GM18502 (cell line): ENCODE measurements around the gene KIF5A.

Source experiments
- ATAC-seq: cut with Tn5 transposase; IDR thresholded peaks from one replicate; pipeline ENCODE4 v1.9.1; 2021; ENCODE audit warnings: mild to moderate bottlenecking; ENCODE audit not compliant: unreplicated experiment, poor library complexity

The KIF5A gene

DNA sequence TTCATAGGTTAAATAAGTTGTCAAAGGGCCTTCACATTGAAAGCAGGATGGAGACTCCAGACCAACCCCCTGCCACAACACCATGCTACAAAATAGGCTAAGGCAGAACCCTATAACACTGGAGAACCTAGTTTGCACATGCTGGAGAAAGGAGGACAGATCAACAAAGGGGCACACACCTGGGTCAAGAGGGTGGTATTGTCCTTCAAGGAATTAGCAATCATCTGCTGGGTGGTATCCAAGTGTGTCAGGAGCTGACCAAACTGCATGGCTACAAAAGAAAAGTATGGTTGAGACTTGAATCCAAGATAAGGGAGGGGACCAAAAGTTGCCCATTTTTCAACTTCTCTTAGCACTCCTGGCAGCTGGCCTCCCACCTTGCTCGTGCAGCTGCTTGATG is 18.0 kb upstream of the KIF5A start:
- ATAC-seq = no peak

DNA sequence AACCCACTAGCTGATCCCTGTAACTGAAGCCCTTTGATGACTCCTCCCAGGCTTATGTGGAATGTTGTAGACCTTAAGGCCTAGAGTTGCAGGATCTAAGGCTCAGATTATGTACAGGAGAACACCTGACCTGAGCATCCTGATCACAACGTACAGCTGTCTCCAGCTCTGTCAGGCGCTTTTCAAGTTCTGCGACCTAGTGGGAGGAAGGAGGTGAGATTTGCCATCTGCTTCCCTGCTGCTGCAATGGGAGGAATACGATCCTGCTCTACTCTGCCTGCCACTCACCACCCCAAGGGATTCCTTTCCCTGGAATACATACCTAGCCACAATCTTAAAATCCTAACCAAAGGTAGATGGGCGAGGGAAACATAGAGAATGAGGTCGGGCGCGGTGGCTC is 16.7 kb upstream of the KIF5A start:
- ATAC-seq = no peak

DNA sequence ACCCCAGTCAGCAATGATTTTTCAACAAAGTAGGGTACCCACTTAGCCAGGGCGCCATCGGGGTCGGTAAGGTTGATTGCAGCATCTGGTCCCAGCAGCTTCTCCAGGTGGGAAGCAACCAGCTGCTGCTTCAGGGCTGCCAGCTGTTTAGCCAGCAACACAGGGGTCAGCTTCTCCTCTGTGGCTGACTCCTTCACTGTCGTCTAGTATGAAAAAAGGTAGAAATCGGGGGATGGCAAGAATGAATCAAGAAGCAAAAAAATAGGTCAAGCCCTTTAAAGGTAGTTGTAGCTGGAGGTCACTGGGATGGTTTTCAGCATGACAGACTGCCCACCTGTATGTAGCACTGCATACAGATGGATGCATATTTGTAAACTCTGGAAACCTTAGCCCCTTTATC is 15.6 kb upstream of the KIF5A start:
- ATAC-seq = no peak

DNA sequence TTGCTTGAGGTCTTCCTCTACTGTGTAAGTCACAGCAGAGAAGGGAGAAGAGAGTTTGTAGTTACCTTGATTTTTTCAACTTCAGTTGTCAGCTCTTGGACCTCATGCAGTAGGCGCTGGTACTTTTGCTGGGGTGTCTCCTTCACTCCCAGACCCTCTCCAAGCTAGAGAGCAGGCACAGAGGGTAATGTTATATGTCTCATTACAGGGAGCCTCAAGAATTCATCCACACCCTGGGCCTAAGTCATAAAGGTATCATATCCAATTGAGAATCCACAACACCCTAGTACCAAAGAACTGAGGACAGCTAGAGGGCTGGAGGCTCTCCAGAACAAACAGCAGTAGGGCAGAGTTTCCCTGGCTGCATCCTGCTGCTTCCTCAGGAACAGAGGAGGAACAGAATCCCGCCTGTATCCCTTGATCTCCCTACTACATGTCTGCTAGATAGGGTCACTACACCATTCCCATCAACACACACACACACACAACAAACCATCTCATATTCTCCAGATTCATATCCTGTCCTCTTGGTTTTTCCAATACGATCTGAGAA is 14.8 kb upstream of the KIF5A start:
- no peak for ATAC-seq

DNA sequence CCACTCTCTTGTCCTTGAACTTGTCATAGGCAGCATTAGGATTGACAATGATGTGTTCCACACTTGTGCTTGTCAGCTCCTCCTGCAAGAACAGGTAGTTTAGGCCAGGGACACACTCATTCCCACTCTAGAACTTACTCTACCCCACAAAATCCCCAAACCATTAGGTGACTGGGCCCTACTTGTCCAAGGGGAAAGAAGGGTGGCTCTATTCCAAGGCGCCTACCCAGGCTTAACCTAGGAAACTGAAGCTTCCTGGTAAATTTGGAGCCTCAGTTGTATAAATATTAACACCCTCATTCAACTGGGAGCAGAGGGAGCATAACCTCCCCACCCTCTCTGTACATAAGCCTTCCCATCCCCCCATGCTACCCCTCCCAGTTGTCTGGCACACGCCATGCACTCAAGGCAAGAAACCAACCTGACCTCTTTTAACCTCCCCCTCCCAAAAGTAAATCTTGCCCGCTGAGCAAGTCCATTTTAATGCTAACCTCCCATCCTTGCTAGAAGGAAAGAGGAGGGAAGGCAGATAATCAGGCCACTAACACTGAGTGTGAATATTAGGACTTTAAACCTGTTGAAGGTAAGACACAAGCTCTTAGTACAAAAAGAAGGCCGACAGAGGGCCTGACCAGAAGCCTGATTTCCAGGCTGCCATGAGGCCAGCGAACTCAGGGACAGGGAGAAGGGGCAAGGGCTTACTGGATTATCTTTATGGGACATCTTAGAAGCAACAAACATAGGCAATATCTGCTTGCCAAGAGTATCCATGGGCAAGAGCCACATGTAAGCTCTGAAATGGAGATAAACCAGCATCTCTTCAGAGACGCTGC is 13.9 kb upstream of the KIF5A start:
- no peak for ATAC-seq

DNA sequence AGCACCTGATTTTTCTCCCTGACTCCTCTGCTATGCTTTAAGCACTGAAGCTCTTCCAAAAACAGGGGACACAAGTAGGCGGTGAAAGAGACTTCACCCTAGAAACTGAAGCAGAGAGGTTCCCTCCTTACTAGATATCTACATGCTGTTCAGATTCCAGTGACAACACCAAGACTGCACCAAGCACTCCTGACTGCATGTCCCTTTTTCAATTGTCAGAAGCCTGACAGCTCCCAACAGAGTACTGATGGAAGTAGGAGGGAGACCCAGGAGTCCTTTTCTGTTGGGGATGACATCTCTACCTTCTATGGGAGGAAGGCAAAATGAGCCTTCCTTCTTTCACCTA is 13.3 kb upstream of the KIF5A start:
- no peak for ATAC-seq

DNA sequence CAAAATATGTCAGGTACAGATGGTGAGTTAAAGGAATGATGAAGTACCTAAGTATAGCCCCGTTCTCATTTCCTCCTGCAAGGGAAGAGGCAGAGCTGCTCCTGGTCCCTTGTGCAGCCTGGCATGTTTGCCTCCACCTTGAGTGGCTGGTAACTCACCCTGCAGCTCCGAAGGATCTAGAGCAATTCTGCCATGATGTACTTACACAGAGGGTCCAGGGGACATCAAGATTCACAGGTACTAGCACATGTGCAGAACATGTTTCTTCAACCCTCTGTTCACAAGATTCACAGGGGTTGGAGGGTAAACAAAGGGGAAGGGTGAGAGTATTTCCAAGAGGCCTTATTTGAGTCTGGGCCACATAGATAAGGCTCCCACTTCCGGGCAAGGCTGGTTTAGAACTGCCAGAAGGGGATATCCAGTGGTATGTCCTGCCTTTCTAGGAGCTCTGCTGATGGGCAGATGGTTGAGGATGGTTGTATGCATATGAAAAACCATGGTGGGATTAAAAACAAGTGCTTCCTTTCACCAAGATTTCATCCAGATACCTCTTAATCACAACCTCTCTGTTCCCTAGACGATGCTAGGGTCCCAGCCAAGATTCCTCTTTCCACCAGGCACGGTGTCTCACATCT is 10.6 kb upstream of the KIF5A start:
- no peak for ATAC-seq

DNA sequence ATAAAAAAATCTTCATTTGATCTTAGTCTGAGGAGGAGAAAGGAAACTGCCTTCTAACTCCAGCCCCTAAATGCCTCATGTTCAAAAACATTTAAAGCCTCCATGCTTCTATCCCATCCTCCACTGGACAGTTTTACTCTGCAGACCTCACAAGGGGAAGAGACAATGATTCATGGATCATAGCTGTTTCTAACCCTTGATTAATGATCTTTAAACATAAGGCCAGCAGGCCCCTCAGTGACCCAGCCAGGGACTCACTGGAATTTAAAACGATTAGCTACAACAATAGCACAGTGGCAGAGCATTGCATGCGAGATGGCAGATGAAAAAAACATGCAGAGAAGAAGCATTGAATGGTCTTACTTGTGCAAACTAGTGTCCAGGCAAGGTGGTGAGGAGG is 8.8 kb upstream of the KIF5A start:
- ATAC-seq = no peak

DNA sequence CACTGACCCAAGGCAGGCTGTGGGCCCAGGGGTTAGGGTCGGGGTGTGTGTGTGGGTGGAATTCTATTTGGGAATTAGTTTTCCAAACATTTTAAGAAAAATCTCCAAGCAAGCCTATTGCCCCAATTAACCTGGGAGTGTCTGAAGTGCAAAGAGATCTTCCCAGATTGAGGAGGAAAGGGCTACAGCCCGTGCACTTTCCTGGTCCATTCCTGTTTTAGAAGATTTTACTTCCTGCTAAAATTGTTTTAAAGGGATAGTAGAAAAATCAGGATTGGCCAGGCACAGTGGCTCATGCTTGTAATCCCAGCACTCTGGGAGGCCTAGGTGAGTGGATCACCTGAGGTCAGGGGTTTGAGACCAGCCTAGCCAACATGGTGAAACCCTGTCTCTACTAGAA is 8.1 kb upstream of the KIF5A start:
- no peak for ATAC-seq

DNA sequence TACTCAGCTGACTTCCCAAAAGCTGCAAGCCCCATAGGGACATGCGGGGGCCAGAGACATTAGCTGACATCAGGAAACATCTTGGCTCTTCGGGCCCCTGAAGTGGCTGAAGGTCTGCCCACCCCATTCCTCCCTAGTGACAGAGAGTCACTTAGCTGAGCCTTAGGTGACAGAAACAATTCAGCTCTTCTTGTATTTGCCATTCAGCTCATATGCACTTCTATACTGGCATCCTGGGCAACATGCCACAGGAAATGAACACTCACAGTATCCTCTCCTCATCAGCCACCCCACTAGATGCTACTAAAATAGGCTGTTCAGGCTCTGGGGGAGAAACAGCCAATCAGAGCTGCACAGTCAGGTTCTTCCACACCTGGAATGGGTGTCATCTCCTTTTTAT is 6.3 kb upstream of the KIF5A start:
- no peak for ATAC-seq

DNA sequence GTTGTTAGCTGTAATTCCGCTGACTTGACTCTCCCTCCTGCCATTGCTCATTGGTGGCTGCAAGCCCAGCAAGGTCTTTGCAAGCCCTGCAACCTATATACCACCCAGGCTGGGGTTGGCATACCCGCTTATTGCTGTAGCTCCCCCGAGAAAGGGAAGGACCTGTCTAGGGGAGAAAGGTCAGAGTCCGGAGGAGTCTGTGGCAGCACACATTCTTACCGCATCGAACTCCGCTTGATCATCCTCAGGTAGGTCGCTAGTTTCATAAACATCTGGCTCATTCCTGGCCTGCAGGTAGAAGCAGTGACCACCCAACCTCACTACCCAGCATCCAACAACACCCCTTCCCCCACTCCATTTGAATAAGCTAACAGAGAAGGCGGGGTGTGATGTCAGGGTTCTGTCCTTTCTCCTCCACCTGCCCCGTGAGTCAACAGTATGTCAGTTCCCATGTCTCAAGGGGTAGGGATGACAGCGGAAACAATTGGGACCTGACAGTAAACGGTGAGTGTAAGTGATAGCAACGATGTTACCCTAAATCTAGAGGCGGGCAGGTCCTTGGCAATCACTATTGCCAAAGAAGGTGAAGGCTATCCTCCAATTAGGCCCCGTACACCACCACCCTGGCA is 3.9 kb upstream of the KIF5A start:
- ATAC-seq = peak; percentile 1

DNA sequence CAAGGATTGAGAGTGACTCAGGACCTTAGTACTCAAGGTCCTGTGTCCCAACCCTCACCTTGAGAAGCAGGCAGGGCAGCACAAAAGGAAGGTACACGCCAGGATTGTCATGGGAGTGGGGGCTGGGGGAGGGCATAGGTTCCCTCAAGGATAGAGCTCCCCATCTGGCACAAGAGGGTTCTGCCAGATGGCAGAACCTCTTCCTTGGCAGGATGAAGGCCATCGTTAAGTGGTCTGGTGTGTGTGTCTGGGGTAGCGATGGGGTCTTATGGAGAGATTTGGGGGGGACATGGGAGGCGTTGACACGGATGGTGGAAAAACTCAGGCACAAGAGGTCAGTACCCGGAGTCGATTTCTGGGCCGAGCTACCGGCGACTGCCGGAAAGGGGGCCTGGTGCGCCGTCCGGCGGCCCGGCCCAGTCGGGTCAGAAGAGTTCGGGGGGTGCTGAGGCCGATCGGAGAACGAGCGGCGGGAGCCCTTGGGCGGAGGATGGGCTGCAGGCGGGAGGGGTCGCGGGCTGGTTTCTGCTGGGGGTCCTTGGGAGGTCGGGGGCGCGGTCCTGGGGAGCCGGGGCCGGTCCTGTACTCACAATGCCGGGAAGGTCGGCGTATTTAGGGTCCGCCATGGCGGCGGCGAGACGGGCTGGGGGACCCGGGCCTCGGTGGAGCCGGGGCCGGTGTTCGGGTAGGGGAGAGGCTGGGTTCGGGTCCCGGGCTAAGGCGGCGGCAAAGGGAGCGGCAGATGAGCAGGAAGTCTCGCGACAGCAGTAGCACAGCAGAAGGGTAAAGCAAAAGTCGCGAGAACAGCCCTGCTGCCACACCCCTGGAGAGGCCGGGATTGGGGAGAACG is 3.2 kb upstream of the KIF5A start, which contains the start of gene DCTN2:
Gene DCTN2, minus strand, starts transcription at position 755 of the 850 bp plus-strand sequence. Its CDS starts 129 bp downstream, at position 626.
- peak; percentile 98 for ATAC-seq

DNA sequence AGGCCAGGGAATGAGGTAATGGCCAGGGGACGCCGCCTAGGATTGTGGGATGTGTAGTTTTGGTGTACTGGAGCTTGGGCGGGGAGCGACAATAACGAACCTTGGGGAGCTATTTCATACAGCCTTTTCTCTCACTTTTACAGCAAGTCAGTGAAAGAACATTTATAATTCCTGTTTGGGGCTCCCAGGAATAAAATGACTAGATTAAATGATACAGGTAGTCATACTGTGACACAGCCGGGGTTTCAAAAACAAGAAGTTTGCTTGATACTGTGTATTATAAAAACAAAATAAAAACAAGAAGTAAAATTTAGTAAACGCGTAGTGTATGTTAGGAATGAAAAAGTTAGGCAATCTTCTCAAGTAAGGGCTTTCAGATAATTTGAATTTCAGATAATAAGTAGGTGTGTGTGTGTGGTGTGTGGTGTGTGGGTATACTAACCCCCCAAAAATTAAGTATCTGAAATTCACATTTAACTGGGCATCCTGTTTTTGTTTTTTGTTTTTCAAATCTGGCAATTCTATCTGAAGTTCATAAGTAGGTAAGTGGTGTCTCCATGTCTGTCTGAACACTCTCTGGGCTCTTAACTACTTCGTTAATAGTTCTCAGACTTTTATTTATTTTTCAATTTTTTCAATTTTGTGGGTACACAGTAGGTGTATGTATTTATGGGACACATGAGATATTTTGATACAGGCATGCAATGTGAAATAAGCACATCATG is 2.4 kb upstream of the KIF5A start:
- no peak for ATAC-seq

DNA sequence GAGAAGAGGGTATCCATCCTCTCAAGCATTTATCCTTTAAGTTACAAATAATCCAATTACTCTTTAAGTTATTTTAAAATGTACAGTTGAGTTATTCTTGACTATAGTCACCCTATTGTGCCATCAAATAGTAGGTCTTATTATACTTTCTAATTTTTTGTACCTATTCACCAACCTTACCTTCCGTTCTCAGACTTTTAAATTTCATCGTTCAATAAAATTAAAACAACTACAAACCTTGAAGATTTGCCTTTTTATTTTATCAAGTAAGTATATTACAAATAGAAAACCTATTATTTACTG is 1.9 kb upstream of the KIF5A start:
- no peak for ATAC-seq

DNA sequence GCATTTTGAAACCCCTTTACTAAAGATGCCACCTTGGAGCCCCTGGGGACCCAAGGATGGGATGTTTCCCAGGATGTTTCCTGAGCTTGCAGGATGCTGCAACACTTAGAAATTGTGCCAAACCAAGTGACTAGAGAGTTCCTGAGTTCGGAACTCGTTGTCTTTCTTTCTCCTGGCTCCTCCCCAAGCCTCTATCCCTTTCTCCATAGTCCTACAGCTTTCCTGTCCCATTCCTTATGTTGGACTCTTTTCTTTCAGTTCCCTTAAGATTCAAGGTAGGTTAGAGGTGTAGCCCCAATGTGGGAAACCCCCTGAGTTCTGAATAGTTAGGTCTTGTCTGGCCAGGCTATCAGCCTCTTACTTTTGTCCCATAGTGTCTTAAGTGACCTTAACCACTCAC is 1.4 kb upstream of the KIF5A start:
- ATAC-seq = no peak

DNA sequence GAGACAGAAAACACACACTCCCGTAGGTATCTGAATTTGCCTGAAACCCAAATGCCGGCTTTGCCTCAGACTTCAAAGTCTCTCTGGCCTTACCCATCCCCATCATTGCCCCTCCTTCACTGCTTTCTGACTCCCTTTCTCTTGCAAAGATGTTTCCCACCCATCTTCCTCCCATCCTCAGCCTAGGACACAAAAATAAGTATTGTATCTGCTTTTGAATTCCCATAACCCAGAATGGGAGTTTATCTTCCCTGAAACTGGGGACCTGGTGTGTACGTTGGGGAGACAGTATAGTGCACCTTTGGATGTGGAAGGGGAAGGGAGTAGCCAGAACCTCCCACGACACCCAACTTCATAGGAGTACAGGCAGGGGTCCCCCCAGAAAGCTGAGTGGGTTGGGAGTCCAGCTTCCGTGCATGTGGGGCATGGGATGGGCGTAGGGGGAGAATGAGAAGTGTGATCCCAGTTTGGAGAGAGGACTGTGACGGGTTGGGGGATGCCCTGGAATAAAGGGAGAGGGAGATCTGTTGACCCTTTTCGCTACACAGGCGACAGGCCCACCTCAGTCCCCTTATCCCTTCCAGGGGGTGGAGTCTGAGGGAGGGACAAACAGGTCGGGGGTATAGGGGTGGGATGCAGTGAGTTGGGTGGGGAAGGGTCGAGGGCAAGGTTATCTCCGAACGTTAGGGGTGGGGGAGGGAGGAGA is 488 bp upstream of the KIF5A start:
- no peak for ATAC-seq

DNA sequence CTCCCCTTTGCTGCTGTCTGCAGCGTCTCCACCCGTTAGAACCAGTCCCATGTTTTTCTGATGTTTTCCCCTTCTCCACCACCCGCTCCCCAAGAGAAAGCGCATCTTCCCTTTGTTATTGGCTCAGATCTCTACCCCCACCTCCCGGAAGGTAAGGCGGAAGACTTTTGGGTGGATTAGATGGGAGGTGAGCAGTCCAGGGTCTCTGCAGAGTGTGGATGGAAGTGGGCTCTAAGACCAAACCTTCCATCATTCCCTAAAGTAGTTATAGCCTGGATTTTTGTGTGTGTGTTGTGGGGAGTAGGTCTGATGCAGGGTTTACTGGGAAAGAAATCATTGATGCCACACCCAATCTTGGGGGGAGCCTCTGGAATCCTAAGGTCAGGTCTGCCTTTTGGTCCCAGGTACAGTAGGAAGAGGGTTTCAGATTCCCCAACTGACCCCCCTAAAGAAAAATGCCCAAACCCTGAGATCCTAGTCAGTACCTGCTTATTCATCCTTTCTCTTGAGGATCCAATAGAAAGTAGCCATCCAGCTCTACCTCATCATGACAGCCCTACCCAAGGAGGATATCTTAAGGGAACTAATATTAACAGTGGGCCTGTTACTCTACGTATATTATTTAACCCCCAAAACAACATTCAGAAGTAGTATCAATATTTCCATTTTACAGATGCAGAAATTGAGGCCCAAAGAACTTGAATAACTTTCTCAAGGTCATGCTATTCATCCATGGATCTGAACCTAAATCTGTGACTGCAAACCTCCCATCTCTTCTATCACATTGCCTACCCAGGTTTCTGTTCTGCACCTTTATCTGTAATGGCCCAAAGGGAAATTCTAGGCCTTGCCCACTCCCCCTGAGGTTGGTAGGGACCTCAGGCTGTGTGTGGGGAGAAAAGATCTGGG is 1.1 kb downstream of the KIF5A start:
- no peak for ATAC-seq

DNA sequence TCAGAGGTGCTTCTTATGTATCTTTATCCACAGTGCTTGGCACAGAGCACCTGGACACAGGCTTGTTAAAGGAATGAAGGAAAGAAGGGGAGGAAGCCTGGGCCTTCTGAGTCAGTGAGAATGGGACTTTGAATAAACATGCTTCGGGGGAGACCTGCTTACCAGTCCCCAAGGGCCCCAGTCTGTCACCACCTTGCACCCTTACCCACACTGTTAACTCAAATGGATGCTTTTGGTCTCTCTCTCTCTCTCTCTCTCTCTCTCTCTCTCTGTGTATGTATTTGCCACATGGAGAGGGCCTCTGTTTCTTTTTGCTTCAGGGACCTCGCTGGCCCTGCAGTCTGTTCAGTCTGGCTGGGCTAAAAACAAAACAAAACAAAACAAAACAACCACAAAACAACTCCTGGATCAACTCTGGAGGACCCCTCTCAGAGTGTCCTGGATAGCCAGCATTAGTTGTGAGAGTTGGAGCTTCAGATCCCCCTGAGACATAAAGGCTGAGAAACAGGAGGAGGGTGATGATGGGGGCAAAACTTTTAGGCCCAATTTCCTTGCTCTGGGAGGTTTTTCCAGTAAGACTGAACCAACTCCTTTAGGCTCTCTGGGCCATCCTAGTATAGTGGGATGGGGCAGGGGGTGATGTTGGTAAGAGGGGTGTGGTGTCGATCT is 1.9 kb downstream of the KIF5A start:
- no peak for ATAC-seq
